Calu3 (cell line): ENCODE results near the gene MRTO4. TPM values are rescaled to one million over a fixed set of nuclear protein-coding genes. Genes with fewer than 3 reads are reported as not detected.

ENCODE experiments used
- BruUV-seq: library from RNA; stranded (reverse); fragments of 400-500 nt; replicated peaks from 2 replicates; lab custom pipeline; 2021; lab: Mats Ljungman, UMichigan
- CTCF ChIA-PET: fragments of 300-600 bp; sonication (Branson Sonifier 250); formaldehyde crosslinking; loops from one replicate; lab custom pipeline; 2022; ENCODE audit warnings: antibody characterized with exemption; lab: Charles Lee
- DNase-seq: peaks from one replicate; pipeline ENCODE4 v3.0.0; 2022
- H3K27ac Mint-ChIP-seq: one replicate; pipeline ENCODE4 v1.8.0; 2022; ENCODE audit warnings: mixed read lengths; ENCODE audit not compliant: unreplicated experiment
- H3K27me3 Mint-ChIP-seq: one replicate; pipeline ENCODE4 v1.8.0; 2022; ENCODE audit warnings: mixed read lengths; ENCODE audit not compliant: unreplicated experiment
- H3K36me3 Mint-ChIP-seq: one replicate; pipeline ENCODE4 v1.8.0; 2022; ENCODE audit warnings: mild to moderate bottlenecking, moderate library complexity, mixed read lengths; ENCODE audit not compliant: insufficient read depth, unreplicated experiment
- H3K4me1 Mint-ChIP-seq: one replicate; pipeline ENCODE4 v1.8.0; 2022; ENCODE audit warnings: mild to moderate bottlenecking, low read depth, mixed read lengths; ENCODE audit not compliant: unreplicated experiment
- H3K4me3 Mint-ChIP-seq: one replicate; pipeline ENCODE4 v1.8.0; 2022; ENCODE audit warnings: mild to moderate bottlenecking, low read depth, moderate library complexity, mixed read lengths; ENCODE audit not compliant: unreplicated experiment
- H3K9me3 Mint-ChIP-seq: one replicate; pipeline ENCODE4 v1.8.0; 2022; ENCODE audit warnings: low read depth, mixed read lengths; ENCODE audit not compliant: unreplicated experiment
- CTCF ChIP-seq: fragments of 200-600 bp; IDR thresholded peaks from one replicate; pipeline ENCODE4 v1.8.0; 2022; ENCODE audit warnings: antibody characterized with exemption; ENCODE audit not compliant: unreplicated experiment
- intact Hi-C: fragments of 100-400 bp; cut with micrococcal nuclease; formaldehyde crosslinking; loops from one replicate; pipeline ENCODE4 v1.10.0; 2022; ENCODE audit not compliant: unreplicated experiment
- total RNA-seq: library from RNA; stranded (reverse); gene quantifications from 2 replicates; pipeline ENCODE4 v1.2.3, GENCODE V29; 2022

MRTO4 gene
- total RNA-seq, 1 experiment from 2014 or later = 37.0 TPM

- intact Hi-C loops = no loop called here
- H3K4me1 Mint-ChIP-seq = no peaks in the 10 kb centered on the region
- H3K36me3 Mint-ChIP-seq = no peaks in the 10 kb centered on the region
- no peak overlapping the region for H3K4me3 Mint-ChIP-seq
- no peak overlapping the region for H3K27ac Mint-ChIP-seq
- BruUV-seq = no TSS peak
- no peaks in the 10 kb centered on the region for H3K27me3 Mint-ChIP-seq
- CTCF ChIA-PET = no interaction called here
- TF ChIP-seq CTCF = no peak
- H3K9me3 Mint-ChIP-seq = no peaks in the 10 kb centered on the region
- no peak for DNase-seq
Observed at GRCh38 chr1:19232524-19232846, 19.1 kb upstream of the MRTO4 start.

GRCh38 chr1:19234224-19234623, 17.4 kb upstream of the MRTO4 start:
- Mint-ChIP-seq H3K4me1 (no peaks in the 10 kb centered on the region), H3K27ac (no peak overlapping the region), H3K9me3 (no peaks in the 10 kb centered on the region), H3K27me3 (no peaks in the 10 kb centered on the region), H3K4me3 (no peak overlapping the region), H3K36me3 (no peaks in the 10 kb centered on the region)
- no peak for TF ChIP-seq CTCF
- DNase-seq = no peak
- CTCF ChIA-PET = no interaction called here
- intact Hi-C loops = no loop called here
- BruUV-seq = no TSS peak

- no peak for TF ChIP-seq CTCF
- DNase-seq = no peak
- H3K4me1 Mint-ChIP-seq = no peaks in the 10 kb centered on the region
- H3K27me3 Mint-ChIP-seq = no peaks in the 10 kb centered on the region
- no peaks in the 10 kb centered on the region for H3K9me3 Mint-ChIP-seq
- H3K4me3 Mint-ChIP-seq = no peak overlapping the region
- H3K27ac Mint-ChIP-seq = no peak overlapping the region
- intact Hi-C loops = no loop called here
- CTCF ChIA-PET = no interaction called here
- H3K36me3 Mint-ChIP-seq = peaks cover 14% of the 10 kb centered on the region
- no TSS peak for BruUV-seq
Observed at GRCh38 chr1:19239876-19240275, 11.7 kb upstream of the MRTO4 start.

GRCh38 chr1:19240673-19241538, 10.7 kb upstream of the MRTO4 start:
- H3K36me3 Mint-ChIP-seq = peaks cover 14% of the 10 kb centered on the region
- CTCF ChIA-PET = interaction anchor here (0.6 to 0.8 kb wide), 3 partner anchors 55 to 327 kb away, joined by 3 to 4 read pairs (median 3); no protein-coding TSS in a partner anchor
- no peaks in the 10 kb centered on the region for H3K9me3 Mint-ChIP-seq
- BruUV-seq = no TSS peak
- H3K27me3 Mint-ChIP-seq = no peaks in the 10 kb centered on the region
- intact Hi-C loops = no loop called here
- no peak overlapping the region for H3K27ac Mint-ChIP-seq
- TF ChIP-seq CTCF = peak; percentile 77
- H3K4me3 Mint-ChIP-seq = no peak overlapping the region
- DNase-seq = peak; percentile 71
- no peaks in the 10 kb centered on the region for H3K4me1 Mint-ChIP-seq
